Measurements from ENCODE around the gene ALB.
A peak's percentile ranks its signal among the peaks of the same experiment; 100 is the strongest.

Gene ALB

DNA sequence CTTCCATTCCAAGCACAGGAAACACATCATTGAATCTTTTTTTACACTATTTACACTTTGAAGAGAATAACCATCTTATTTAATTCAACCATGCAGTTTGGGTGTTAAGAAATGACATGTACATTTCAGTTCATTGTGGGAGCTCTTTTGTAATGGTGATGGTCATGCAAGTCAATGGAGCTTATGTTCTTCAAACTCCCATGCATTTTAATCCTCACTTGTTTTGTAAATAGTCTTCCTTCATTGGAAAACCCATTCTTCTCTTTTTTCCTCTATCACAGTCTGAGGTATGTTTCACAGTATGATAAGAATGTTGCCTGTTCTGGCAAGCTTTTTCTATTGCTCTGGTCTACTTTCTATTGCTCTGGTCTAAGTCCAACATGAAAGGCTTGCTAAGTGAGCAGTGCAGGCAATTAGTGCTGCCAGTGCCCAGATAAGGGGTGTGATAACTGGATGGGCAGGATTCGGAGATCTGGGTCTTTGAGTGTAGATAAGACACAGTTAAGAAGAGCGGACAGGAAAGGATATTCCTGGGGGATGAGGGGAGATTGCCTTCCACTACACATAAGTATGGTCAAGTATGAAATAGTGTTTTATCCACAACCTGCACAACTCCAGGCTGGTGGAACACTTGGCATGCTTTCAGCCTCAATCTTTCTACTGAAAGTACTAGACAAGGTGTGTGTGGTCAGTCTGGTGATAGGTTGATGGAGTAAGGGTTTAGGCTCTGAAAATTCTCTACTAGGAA lies 49.0 kb downstream of the ALB start:
- Histone ChIP-seq H3K36me3 (ENCODE audit: control insufficient read depth, insufficient read depth, low read length) (no peaks in the 10 kb centered on the region), H3K27me3 (ENCODE audit: control insufficient read depth, insufficient read depth, low read length) (no peaks in the 10 kb centered on the region), H3K4me3 (ENCODE audit: low read depth, low read length) (peak overlapping the region; percentile 34; the same call in 1 of the 2 replicates), H3K4me1 (ENCODE audit: control insufficient read depth, insufficient read depth, low read length) (peaks cover 40% of the 10 kb centered on the region), H3K9ac (ENCODE audit: low read length) (peak overlapping the region; percentile 65), H3K9me3 (ENCODE audit: control insufficient read depth, insufficient read depth, low read depth, low read length) (no peaks in the 10 kb centered on the region), H3K27ac (ENCODE audit: low read depth, low read length) (peak overlapping the region; percentile 86)

GRCh38 chr4:73453701-73454005 lies 49.6 kb downstream of the ALB start:
- H3K4me3 ChIP-seq (ENCODE audit: low read depth, low read length): peak overlapping the region; percentile 34; the same call in 1 of the 2 replicates

DNA sequence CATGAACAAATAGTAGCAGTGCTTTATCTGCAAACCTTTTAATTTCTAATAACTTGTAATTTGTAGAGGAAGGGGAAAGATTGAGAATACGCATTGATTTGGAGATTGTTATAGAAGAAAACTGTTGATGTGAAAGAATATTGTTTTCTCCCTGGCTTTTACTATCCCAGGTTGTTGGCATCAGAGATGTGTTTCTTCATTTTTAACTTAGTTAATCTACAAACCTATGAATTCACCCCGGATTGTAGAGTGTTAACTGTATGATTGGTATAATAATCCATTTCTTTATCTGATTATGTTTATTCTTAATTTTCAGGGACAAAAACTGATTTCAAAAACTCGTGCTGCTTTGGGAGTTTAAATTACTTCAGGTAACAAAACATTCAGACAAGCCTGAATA lies 50.8 kb downstream of the ALB start:
- H3K36me3 ChIP-seq (ENCODE audit: control insufficient read depth, insufficient read depth, low read length): no peaks in the 10 kb centered on the region
- H3K4me1 ChIP-seq (ENCODE audit: control insufficient read depth, insufficient read depth, low read length): peaks cover 37% of the 10 kb centered on the region
- no peak overlapping the region for H3K4me3 ChIP-seq (ENCODE audit: low read depth, low read length)
- H3K9me3 ChIP-seq (ENCODE audit: control insufficient read depth, insufficient read depth, low read depth, low read length): no peaks in the 10 kb centered on the region
- H3K27me3 ChIP-seq (ENCODE audit: control insufficient read depth, insufficient read depth, low read length): no peaks in the 10 kb centered on the region
- H3K27ac ChIP-seq (ENCODE audit: low read depth, low read length): no peak overlapping the region
- H3K9ac ChIP-seq (ENCODE audit: low read length): no peak overlapping the region

More at GRCh38 chr4:73453701-73454005, 49.6 kb downstream of the ALB start:
- Histone ChIP-seq H3K4me1 (ENCODE audit: control insufficient read depth, insufficient read depth, low read length) (peaks cover 40% of the 10 kb centered on the region), H3K36me3 (ENCODE audit: control insufficient read depth, insufficient read depth, low read length) (no peaks in the 10 kb centered on the region), H3K9me3 (ENCODE audit: control insufficient read depth, insufficient read depth, low read depth, low read length) (no peaks in the 10 kb centered on the region), H3K9ac (ENCODE audit: low read length) (peak overlapping the region; percentile 65), H3K27ac (ENCODE audit: low read depth, low read length) (peak overlapping the region; percentile 86), H3K27me3 (ENCODE audit: control insufficient read depth, insufficient read depth, low read length) (no peaks in the 10 kb centered on the region)

GRCh38 chr4:73456177-73457022 lies 52.3 kb downstream of the ALB start:
- H3K27ac ChIP-seq (ENCODE audit: low read depth, low read length): no peak overlapping the region
- no peak overlapping the region for H3K9ac ChIP-seq (ENCODE audit: low read length)
- no peaks in the 10 kb centered on the region for H3K9me3 ChIP-seq (ENCODE audit: control insufficient read depth, insufficient read depth, low read depth, low read length)
- no peaks in the 10 kb centered on the region for H3K36me3 ChIP-seq (ENCODE audit: control insufficient read depth, insufficient read depth, low read length)
- peaks cover 23% of the 10 kb centered on the region for H3K4me1 ChIP-seq (ENCODE audit: control insufficient read depth, insufficient read depth, low read length)
- no peak overlapping the region for H3K4me3 ChIP-seq (ENCODE audit: low read depth, low read length)
- H3K27me3 ChIP-seq (ENCODE audit: control insufficient read depth, insufficient read depth, low read length): no peaks in the 10 kb centered on the region

- Histone ChIP-seq H3K36me3 (ENCODE audit: control insufficient read depth, insufficient read depth, low read length) (no peaks in the 10 kb centered on the region), H3K27ac (ENCODE audit: low read depth, low read length) (no peak overlapping the region), H3K4me3 (ENCODE audit: low read depth, low read length) (no peak overlapping the region), H3K4me1 (ENCODE audit: control insufficient read depth, insufficient read depth, low read length) (peaks cover 4% of the 10 kb centered on the region), H3K9ac (ENCODE audit: low read length) (no peak overlapping the region), H3K9me3 (ENCODE audit: control insufficient read depth, insufficient read depth, low read depth, low read length) (no peaks in the 10 kb centered on the region), H3K27me3 (ENCODE audit: control insufficient read depth, insufficient read depth, low read length) (no peaks in the 10 kb centered on the region)
These were observed 54.3 kb downstream of the ALB start for GRCh38 chr4:73458184-73459047.

DNA sequence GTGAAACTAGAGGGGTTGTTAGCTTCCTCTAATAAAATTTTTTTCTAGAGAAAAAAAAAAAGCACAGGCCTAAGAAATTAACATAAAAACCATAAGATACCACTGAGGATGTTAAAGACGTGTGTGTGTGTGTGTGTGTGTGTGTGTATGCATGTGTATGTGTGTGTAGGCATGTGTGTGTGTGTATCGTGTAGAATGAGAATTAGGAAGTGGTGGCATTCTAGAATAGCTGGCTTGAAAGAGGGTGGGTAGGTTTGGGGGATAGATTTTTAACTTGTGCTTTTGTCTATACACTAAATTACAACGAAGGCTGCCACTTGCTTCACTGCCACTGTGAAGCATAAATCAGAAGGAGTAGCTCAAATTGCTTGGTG lies 54.9 kb downstream of the ALB start:
- Histone ChIP-seq H3K4me3 (ENCODE audit: low read depth, low read length) (no peak overlapping the region), H3K9ac (ENCODE audit: low read length) (no peak overlapping the region), H3K36me3 (ENCODE audit: control insufficient read depth, insufficient read depth, low read length) (no peaks in the 10 kb centered on the region), H3K27ac (ENCODE audit: low read depth, low read length) (no peak overlapping the region), H3K9me3 (ENCODE audit: control insufficient read depth, insufficient read depth, low read depth, low read length) (no peaks in the 10 kb centered on the region), H3K4me1 (ENCODE audit: control insufficient read depth, insufficient read depth, low read length) (no peaks in the 10 kb centered on the region), H3K27me3 (ENCODE audit: control insufficient read depth, insufficient read depth, low read length) (no peaks in the 10 kb centered on the region)

- no peak overlapping the region for H3K27ac ChIP-seq (ENCODE audit: low read depth, low read length)
- H3K9me3 ChIP-seq (ENCODE audit: control insufficient read depth, insufficient read depth, low read depth, low read length): no peaks in the 10 kb centered on the region
- no peaks in the 10 kb centered on the region for H3K36me3 ChIP-seq (ENCODE audit: control insufficient read depth, insufficient read depth, low read length)
- no peaks in the 10 kb centered on the region for H3K27me3 ChIP-seq (ENCODE audit: control insufficient read depth, insufficient read depth, low read length)
- no peak overlapping the region for H3K9ac ChIP-seq (ENCODE audit: low read length)
- no peaks in the 10 kb centered on the region for H3K4me1 ChIP-seq (ENCODE audit: control insufficient read depth, insufficient read depth, low read length)
- H3K4me3 ChIP-seq (ENCODE audit: low read depth, low read length): no peak overlapping the region
These were observed 56.9 kb downstream of the ALB start for GRCh38 chr4:73460913-73461522.

- Histone ChIP-seq H3K9ac (ENCODE audit: low read length) (no peak overlapping the region), H3K36me3 (ENCODE audit: control insufficient read depth, insufficient read depth, low read length) (no peaks in the 10 kb centered on the region), H3K27me3 (ENCODE audit: control insufficient read depth, insufficient read depth, low read length) (no peaks in the 10 kb centered on the region), H3K9me3 (ENCODE audit: control insufficient read depth, insufficient read depth, low read depth, low read length) (no peaks in the 10 kb centered on the region; the same call in 1 of the 2 replicates), H3K27ac (ENCODE audit: low read depth, low read length) (no peak overlapping the region), H3K4me1 (ENCODE audit: control insufficient read depth, insufficient read depth, low read length) (no peaks in the 10 kb centered on the region), H3K4me3 (ENCODE audit: low read depth, low read length) (no peak overlapping the region)
These were observed 64.1 kb downstream of the ALB start for GRCh38 chr4:73468170-73468569.

DNA sequence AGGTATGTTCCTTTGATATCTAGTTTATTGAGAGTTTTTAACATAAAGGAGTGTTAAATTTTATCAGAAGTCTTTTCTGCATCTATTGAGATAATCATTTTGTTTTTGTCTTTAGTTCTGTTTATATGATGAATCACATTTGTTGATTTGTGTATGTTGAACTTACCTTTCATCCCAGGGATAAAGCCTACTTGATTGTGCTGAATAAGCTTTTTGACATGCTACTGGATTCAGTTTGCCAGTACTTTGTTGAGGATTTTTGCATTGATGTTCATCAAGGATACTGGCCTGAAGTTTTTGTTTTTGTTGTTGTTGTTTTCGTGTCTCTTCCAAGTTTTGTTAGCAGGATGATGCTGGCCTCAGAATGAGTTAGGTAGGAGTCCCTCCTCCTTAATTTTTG lies 66.6 kb downstream of the ALB start:
- Histone ChIP-seq H3K27me3 (ENCODE audit: control insufficient read depth, insufficient read depth, low read length) (no peaks in the 10 kb centered on the region), H3K9me3 (ENCODE audit: control insufficient read depth, insufficient read depth, low read depth, low read length) (peaks cover 22% of the 10 kb centered on the region), H3K4me3 (ENCODE audit: low read depth, low read length) (no peak overlapping the region), H3K36me3 (ENCODE audit: control insufficient read depth, insufficient read depth, low read length) (no peaks in the 10 kb centered on the region), H3K27ac (ENCODE audit: low read depth, low read length) (no peak overlapping the region), H3K4me1 (ENCODE audit: control insufficient read depth, insufficient read depth, low read length) (no peaks in the 10 kb centered on the region), H3K9ac (ENCODE audit: low read length) (no peak overlapping the region)

Data from HUES6 (cell line).